ENCODE data around the gene DGKI.
A peak's percentile ranks its signal among the peaks of the same experiment; 100 is the strongest.
"Not testable (repeated sequence)": the region's sequence is repeated elsewhere in the genome, so short reads cannot be mapped to it uniquely, and the experiment has no call there.

Gene DGKI

DNA sequence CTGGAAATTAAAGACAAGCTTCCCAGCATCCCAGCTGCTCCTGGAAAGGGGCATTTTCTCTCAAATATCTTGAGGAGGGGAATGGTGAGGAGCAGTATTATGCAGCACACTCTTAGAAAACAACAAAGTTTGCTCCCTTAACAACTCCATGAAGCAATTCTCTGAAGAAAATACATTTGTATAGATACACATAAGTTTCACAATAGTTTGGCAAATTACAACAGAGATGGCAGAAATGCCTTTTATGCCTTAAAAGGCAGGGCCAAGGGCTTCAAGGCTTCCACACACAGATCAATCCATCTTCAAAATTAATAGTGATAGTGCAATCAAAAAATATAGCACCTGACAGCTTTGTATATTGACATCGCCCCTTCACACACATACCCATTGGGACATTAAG is 12.2 kb downstream of the DGKI start:
- no peak for DNase-seq

DNA sequence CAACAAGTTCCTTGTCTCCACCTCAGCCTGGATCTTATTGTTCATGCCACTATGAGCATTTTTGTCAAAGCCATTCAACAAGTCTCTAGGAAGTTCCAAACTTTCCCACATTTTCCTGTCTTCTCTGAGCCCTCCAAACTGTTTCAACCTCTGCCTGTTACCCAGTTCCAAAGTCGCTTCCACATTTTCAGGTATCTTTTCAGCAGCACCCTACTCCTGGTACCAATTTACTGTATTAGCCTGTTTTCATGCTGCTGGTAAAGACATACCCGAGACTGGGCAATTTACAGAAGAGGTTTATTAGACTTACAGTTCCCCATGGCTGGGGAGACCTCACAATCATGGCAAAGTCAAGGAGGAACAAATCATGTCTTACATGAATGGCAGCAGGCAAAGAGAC is 13.8 kb downstream of the DGKI start:
- DNase-seq = not testable (repeated sequence)

DNA sequence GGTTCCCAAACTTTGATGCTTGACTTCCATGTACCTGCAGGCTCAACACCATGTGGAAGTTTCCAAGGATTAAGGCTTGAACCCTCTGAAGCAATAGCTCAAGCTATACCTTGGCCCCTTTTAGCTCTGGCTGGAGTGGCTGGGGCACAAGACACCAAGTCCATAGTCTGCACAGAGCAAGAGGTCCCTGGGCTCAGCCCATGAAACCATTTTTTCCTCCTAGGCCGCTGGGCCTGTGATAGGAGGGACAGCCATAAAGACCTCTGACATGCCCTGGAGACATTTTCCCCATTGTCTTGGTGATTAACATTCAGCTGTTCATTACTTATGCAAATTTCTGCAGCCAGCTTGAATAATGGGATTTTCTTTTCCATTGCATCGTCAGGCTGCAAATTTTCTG is 14.4 kb downstream of the DGKI start:
- no peak for DNase-seq

DNA sequence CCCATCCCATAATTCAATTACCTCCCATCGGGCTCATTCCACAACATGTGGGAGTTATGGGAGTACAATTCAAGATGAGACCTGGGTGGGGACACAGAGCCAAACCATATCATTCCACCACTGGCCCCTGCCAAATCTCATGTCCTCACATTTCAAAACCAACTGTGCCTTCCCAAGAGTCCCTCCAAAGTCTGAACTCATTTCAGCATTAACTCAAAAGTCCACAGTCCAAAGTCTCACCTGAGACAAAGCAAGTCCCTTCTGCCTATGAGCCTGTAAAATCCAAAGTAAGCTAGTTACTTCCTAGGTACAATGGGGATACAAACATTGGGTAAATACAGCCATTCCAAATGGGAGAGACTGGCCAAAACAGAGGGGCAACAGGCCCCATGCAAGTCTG is 15.2 kb downstream of the DGKI start:
- DNase-seq = not testable (repeated sequence)

DNA sequence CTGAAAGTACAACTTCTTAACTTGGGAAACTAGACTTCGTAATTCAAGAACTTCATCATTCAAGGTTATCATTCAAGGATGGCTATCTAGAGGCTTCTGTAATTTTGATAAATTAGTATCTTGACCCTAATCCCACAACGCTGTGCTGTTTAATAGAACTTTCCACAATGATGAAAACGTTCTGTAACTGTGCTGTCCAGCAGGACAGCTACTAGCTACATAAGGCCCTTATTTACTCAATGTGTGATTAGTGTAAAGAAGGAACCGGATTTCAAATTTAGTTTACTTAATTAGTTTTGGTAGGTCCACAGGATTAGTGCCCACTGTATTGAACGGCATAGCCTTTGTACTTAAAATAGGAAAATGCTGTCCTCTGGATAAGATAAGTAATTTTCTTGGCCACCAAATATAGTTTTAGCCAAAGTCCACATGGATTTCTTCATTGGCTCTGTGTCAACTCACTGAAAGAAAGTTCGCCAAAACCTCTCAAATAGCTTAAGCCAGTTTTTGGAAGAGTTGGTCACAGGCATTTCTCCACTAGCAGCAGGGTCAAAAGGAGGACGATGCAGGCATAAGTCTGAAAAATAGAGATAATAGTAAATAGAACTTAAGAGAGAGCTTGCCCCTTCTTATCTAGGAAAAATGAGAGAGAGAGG is 17.3 kb downstream of the DGKI start:
- DNase-seq = no peak

DNA sequence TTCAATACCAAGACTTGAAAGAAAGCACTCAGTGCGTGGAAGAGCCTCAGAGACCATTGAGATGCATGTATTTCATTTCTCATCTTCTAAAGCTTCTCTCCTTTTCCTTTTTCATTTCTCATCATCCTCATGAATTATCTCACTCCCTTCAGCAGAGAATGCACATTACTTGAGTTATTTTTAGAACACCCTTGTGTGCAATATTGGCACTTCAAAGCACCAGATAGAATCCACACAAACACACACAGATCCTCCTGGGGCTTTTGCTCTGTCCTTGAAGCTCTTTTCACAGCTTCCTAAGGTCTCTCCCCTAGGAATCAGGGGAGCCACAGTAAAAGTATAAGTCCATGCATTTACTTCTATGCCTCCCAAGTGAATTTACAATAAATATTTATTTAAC is 18.3 kb downstream of the DGKI start:
- no peak for DNase-seq

DNA sequence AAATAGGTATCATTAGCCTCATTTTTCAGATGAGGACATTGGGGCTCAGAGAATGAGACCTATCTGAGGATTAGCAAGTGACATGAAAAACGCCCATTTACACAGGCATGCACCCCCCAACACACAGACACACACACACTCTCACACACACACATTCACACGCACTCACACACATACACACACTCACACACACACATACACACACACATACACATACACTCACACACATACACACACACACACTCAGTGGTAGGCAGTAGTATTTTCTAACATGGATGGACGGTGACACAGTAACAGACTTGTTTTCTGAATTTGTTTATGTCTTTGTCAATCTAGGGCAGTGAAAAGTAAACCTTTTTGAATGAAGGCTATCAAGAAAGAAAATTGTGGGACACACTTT is 21.3 kb downstream of the DGKI start:
- no peak for DNase-seq

DNA sequence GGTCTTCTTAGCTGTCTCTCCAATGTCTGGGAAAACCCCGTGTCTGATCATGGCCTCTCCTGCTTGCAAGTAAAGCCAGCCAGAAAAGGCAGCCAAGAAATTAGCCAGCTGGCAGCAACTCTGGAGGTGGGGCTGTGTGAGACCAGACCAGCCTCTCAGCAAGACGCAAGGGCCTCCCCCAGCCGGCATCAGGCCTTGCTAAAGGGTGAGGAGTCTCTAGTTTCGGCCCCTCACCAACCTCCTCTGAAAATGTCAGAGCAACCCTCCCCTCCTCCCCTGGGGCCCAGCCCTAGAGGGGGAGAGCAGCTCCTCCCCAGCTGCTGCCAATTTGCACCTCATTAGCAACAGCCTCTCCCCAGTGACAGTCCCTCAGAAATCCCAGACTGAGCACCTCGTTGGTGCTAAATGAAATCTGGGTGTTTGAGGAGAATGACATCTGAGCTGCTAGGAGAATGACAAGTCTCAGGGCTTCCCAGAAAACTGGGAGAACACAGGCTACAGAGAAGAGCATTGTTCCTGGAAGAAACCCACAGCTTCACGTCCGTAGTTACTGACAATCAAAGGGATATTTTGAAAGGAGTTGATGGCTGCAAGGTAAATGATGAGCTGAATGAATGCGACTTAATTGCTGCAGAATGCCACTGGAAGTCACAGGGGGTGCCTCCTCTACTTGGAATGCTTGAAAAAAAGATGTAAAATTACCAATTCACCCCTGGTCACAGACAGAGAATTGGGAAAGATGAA is 25.9 kb downstream of the DGKI start:
- peak; percentile 94 for DNase-seq

DNA sequence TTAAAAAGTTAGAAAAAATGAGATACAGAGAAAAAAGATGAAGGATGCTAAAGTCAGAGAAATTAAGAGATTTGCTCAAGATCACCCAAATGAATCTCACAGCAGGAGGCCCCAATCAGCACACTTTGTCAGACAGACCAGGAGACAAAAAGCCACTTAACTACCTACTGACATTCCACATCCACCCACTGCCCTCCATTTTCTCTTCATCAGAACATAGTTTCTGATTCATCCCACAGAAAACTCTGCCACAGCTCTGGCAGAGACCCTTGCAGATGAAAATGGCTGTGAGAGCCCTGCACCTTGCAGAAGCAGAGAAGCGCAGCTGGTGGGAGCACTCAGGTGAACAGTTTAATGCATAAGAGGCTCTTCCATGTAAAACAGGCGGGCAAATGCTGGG is 26.6 kb downstream of the DGKI start:
- no peak for DNase-seq

DNA sequence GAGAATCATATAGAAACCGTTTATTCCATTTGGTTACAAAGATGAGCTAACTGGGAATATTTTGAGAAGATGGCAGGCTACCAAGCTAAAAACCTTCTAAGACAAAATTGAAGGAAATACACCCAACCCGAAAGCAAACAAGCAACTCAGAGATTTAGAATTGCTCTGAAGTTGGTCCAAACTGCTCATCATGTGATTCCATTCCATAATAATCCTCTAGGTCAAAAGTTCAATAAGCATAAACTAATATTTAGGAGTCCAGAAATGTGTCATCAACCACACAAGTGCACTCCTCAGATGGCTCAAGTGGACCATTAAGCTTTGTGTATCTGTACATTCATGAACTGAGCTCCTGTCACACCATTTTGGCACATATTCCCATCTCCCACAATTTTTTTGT is 28.7 kb downstream of the DGKI start:
- DNase-seq = no peak

DNA sequence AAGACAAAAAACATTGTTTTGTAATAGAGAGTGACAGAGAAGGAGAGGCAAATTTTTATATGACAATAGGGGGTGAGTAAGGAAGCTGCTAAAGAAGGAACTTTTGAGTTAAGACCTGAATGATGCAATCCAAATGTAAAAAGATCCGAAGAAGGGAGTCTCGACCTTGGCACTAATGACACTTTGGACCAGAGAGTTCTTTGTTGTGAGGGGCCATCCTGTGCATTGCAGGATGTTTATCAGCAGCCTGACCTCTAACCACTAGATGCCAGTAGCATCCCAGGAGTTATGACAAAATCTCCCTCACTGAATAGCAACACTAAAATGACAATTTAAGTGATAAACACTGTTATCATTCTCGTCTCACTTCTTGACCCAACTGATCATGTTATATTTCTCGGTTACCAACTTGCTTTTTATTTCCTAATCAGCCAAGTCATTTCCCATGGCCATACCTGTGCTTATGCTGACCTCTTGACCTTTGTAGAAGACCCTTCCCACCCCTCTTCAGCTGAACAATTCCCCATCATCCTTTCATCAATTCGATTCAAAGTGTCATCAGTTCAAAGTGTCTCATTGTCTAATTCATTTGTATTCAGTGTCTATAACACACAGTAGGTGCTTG is 30.0 kb downstream of the DGKI start:
- no peak for DNase-seq

DNA sequence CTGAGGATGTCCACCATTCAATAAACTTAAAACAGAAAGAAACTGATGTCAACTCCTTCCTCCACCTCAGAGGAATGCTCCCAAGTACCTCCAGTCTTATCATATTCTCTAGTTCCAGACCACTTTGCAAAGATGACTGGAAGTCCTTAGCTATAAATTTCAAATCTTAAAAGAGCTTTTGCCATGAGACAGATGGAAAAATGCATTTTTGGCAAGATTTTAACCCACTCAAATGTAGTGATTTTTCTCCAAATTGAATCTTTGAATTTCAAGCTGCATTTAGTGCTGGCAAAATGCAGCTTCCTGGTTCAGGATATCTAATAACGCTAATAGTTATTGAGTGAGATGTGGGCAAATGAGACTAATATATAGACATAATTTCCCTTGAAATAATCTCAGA is 33.2 kb downstream of the DGKI start:
- DNase-seq = no peak

DNA sequence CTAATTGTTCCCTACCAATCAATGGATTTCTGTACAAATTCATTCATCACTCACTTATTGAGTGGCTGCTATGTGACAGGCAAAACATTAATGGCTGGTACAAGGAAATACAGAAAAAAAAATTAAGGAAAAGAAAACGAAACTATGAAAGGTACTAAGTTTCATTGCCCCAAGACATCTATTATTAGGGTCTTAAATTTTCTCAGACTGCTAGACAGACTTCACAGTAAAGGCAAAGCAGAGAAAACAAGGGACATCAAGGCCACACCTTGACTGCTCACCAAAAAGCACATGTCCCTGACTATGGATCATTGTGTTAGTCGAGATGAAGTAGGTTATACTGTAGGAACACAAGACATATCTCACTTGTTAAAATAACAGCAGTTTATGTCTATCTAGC is 36.5 kb downstream of the DGKI start:
- DNase-seq = no peak

DNA sequence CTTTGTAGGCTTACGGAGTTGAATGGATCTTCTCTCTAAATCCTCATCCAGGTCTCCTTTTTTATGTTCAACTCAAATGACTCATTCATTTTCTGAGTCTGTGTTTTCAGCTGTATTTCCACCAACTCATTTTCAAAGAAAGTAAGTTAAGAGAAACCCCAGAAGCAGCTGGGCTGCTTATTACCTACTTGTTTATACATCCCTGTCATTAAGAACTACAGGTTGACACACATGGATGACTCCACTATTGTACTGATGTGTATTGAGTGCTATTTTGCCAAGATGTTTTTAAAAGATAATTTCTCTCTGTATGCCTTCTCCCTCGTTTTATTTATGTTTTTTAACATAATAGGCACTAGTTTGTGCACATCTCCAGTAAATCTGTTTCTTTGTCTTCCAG is 41.9 kb downstream of the DGKI start:
- DNase-seq = no peak

DNA sequence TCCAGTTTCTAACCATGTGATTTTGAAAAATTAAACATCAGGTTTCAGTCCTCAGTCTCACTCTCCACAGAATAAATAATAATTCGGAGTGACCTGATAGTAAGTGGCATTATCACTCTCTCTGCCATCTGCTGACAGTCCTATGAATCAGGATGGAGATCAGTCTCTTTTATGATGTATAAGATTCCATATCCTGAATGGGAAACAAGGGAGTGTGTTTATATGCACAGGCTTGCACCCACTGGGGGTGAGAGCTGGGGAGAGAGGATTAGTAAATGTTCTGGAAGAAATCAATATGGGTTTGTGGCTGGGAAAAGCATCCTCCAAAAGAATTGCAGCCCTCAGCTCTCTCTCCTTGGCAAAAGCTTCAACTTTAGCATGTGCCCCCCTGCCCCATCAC is 45.3 kb downstream of the DGKI start:
- DNase-seq = no peak

DNA sequence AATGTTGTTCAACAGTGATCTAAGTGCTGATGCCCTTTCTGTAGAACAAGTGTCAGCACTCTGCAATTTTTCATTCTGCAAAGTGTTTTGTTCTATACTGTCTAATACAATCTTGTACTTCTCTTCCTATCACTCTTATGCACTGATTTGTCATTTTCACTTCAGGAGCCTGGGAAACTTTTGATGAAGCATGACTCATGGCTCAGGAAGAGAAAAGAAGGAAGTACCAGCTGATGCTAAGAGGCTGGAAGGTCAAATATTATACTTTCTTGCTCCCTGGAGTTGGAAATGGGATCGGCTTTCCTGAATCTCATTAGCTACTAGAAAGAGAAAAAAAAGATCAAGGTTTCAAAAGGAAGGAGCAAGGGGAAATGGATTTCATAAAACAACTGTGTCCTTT is 45.8 kb downstream of the DGKI start:
- no peak for DNase-seq

DNA sequence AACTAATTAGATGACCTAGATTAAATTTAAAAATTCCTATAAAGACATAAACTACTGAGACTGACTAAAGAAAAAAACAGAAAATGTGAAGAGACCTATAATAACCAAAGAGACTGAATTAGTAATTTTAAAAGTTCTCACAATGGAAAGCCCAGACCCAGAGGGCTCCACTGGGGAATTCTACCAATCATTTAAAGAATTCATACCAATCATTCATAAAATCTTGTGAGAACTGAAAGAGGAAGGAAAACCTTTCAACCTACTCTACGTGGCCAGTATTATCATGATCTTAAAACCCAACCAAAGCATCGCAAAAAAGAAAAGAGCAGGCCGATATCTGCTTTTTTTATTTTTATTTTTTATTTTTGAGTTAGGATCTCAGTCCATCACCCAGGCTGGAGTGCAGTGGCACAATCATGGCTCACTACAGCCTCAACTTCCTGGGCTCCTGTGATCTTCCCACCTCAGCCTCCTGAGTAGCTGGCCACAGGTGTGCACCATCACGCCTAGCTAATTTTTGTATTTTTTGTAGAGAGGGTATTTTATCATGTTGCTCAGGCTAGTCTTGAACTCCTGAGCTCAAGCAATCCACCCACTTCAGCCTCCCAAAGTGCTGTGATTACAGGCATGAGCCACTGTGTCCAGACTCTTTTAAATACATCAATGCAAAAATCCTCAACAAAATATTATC is 48.6 kb downstream of the DGKI start:
- DNase-seq = no peak

DNA sequence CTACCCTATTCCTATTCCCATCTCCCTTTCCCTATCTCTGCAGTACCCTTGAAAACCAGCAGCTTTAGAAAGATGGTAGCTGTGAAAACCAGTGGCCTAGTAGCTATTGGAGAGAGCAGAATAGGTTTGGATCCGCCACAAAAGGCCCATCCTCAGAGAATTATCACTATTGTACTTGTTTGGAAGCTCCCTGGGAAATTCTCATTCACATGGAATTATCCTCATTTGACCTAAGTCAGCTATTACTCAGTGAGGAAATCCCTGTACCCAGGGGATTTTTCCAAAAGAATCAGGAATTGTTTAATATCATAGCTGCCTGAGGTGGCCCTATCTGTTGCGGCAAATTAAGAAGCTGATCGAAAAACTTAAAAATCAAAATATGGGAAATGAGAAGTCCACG is 51.6 kb downstream of the DGKI start:
- DNase-seq = no peak

DNA sequence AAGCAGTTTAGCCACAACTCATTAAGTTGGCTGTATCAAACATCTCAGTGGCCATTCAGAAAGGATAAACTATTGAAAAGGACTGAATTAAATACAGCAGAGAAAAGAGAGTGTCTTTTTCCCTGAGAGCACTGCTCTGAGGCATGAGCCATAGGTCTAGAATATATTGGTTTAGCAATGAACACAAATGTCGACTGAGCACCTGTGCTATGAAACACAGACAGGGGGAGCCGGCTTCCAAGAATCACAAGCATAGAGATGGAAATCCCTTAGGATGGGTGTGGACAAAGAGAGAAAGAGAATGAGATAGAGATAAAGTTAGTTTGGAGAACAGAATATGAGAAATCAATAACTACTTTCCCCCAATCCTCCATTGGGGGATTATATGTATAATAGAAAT is 54.8 kb downstream of the DGKI start:
- DNase-seq = no peak

DNA sequence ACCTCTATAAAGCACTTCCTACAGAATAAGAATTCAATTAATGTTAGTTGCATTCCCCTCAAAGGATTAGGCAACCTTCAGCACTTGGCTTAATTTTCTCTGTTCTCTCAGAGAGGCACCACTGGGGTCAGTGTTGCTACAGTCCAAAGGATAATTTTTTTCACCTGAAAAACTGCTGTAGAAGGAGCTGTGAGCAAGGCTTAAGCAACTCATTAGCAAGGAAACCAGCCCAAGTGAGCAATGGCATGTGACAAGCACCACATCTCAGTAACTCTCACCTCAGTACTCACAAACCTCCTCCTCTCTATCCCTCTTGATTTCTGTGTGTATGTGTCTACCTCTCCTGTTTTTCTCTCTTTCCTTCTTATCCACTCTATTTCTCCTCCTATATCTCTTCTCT is 55.9 kb downstream of the DGKI start:
- DNase-seq = no peak

DNA sequence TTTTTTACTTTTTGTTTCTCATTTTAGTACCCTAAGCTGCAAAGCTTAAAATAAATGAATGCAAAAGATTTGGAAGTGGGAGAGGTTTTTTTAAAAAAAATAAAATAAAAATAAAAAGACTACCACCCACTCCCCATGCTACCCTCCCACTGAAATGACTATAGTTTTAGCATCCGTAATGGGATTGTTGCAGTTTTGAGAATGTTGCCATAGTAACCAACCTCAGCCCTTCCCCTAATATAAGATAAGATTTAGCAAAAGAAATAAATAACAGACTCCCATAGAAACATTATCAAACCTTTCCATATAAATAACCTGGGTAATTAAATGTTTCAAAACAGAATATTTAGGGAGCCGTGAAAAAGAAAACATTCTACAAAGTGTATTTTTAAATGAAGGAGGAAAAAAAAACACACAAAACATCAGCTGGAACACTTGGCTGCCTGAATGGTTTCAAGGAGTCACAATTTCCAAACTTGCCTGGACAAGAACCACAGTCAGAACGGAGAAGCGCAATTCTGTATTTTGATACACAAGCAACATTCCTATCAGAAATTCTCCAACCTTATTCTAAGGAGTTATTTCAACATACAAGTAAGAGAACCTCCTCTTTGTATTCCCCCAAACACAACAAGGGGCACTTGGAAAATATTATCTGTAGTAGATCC is 57.4 kb downstream of the DGKI start:
- DNase-seq = no peak

DNA sequence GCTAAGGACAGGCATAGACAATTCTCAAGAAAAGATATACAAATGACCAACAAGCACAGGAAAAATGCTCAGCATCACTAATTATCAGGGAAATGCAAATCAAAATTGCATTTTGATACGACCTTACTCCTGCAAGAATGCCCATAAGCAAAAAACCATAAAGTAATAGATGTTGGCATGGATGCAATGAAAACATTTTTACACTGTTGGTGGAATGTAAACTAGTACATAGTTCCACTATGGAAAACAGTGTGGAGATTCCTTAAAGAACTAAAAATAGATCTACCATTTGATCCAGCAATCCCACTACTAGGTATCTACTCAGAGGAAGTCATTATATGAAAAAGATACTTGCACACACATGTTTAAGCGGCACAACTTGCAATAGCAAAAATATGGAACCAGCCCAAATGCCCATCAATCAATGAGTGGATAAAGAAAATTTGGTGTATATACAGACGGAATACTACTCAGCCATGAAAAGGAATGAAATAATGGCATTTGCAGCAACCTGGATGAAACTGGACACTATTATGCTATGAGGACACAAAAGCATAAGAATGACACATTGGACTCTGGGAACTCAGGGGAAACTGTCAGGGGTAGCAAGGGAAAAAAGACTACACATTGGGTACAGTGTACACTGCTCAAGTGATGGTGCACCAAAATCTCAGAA is 59.3 kb downstream of the DGKI start:
- no peak for DNase-seq

DNA sequence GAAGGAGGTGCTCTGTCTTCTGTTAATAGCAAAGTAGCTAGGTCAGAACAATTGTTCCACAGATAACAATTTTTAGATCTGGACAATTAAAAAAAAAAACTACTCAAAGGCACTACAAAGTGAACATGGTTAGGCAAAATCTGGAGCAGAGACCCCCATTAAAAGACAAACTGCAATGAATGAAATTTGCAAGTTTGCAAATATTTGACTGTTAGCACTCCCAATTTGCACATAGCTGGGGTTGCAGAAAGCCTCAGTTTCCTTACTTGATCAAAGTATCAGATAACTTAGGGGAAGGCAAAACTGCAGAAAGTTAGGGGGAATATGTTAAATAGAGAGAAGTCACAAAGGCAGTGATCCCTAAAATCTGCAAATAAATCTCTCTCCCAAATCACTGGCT is 68.3 kb downstream of the DGKI start:
- no peak for DNase-seq
